Measurements from ENCODE around the gene TKT.

TKT gene

DNA sequence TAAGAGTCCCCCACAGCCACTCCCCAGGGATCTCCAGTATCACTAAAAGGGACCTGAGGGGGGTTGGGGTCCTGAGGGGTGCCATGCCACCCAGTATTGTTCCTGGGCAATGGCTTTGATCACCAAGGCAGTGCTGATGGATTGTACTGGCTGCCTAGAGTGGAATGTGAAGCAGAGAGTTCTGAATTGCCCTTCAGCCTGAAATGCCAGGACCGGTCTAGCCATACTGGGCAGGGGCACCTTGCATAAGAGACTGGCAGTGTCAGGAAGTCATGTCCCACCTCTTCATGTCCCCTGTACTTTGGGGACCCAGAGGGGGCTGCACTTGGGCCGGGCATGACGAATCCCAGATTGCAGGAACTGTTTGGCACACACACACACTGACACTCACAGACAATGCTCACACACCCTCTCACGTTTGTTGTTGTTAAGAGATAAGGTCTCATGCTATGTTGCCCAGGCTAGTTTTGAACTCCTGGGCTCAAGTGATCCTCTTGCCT lies 4.5 kb upstream of the TKT start:
- no peak overlapping the region for H3K4me3 ChIP-seq (replicated peaks; ENCODE audit: low read depth, low read length)
- TF ChIP-seq, protein P1, sequence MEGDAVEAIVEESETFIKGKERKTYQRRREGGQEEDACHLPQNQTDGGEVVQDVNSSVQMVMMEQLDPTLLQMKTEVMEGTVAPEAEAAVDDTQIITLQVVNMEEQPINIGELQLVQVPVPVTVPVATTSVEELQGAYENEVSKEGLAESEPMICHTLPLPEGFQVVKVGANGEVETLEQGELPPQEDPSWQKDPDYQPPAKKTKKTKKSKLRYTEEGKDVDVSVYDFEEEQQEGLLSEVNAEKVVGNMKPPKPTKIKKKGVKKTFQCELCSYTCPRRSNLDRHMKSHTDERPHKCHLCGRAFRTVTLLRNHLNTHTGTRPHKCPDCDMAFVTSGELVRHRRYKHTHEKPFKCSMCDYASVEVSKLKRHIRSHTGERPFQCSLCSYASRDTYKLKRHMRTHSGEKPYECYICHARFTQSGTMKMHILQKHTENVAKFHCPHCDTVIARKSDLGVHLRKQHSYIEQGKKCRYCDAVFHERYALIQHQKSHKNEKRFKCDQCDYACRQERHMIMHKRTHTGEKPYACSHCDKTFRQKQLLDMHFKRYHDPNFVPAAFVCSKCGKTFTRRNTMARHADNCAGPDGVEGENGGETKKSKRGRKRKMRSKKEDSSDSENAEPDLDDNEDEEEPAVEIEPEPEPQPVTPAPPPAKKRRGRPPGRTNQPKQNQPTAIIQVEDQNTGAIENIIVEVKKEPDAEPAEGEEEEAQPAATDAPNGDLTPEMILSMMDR (IDR thresholded peaks at IDR 0.05; ENCODE audit: low read depth, low read length, missing control alignments) = no peak
- no peak for DNase-seq (ENCODE audit: extremely low read depth, low read depth)

DNA sequence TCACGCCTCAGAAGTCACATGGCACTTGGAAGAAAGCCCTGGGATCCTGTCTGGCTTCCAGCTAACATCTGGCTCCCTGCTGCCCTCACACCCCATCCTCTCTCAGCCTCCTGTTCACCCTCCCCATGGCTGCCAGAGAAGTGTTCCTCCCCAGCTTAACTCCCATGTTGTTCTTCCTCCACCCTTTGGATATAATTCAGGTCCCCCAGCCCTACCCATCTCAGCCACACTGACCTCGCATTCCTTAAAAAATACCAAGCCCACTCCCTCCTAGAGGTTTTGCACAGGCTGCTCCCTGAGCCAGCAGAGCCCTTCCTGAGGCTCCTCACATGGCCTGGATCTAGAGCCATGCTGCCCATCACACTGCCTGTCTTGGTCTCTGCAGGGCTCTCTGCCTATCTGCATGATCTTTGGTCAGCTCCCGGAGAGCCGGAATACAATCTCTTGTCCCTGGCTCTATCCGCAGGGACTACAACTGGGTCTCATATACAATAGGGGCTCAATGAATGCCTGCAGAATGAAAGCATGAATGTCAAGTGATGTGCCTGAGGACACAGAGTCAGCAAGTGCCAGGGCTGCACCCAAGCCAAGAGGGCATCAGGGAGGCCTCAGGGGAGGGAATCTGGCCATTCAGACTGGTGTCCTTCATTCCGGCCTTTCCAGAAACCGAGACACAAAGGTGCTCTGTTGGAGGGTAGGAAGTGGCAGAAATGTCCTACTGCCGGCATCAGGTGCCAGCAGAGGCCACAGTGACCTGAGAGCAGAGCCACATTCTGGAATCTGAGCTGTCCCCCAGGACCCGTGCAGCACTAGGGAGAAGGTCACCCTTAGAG lies 3.8 kb upstream of the TKT start:
- TF ChIP-seq, protein P1 (IDR thresholded peaks at IDR 0.05; ENCODE audit: low read depth, low read length, missing control alignments) = no peak
- H3K4me3 ChIP-seq (replicated peaks; ENCODE audit: low read depth, low read length) = no peak overlapping the region
- peak; percentile 54 for DNase-seq (ENCODE audit: extremely low read depth, low read depth)

DNA sequence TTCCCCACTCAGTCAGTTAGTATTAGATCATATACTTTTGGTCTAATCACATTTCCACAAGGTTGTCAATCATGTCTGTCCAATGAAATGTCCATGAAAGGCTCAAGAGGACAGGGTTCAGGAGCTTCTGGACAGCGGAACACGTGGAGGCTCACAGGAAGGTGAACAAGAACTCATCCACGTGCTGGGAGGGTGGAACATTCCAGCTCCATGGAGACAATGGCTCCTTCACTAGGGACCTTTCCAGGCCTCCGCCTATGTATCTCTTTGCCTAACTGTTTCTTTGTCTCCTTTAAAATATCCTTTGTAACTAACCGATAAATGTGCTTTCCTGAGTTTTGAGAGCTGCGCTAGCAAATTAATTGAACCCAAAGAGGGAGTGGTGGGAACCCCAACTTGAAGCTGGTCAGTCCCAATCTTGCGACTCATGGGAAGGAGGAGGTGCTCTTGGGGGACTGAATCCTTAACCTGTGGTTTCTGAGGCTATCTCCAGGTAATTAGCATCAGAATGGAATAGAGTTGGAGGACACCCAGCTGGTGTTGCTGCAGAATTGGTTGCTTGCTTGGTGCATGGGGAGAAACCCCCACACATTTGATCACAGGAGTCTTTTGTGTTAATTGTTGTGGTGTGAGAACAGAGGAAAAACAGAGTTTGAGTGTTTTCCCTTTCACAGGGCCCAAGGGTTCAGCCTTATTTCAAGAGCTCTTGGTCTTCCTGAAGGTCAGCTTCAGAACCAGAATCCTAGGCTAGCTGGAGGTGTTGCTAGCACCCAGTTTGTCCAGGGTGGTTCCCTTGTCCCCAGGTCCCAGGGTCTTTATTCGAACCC lies 3.0 kb upstream of the TKT start:
- H3K4me3 ChIP-seq (replicated peaks; ENCODE audit: low read depth, low read length) = no peak overlapping the region
- TF ChIP-seq, protein P1 (IDR thresholded peaks at IDR 0.05; ENCODE audit: low read depth, low read length, missing control alignments) = no peak
- DNase-seq (ENCODE audit: extremely low read depth, low read depth) = no peak

DNA sequence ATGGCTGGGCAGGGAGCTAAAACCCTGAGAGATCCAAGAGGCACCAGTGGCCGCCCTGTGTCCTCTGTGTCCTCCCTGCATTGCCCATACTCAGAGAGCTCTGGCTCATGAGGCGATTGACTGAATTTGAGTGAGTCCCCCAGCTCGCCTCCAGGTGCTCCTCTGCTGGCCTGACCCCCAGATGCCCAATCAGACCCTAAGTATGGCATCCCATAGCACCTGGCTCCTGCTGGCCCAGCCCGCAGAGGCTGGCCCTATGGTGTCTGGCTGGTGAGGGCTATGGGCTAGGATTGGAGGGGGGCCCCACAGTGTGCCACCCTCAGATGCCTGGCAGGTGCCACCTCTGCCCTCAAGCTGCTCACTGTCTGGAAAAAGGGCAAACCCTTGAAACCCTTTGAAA lies 1.6 kb upstream of the TKT start:
- no peak for DNase-seq (ENCODE audit: extremely low read depth, low read depth)
- no peak overlapping the region for H3K4me3 ChIP-seq (replicated peaks; ENCODE audit: low read depth, low read length)
- TF ChIP-seq, protein P1 (IDR thresholded peaks at IDR 0.05; ENCODE audit: low read depth, low read length, missing control alignments) = no peak

DNA sequence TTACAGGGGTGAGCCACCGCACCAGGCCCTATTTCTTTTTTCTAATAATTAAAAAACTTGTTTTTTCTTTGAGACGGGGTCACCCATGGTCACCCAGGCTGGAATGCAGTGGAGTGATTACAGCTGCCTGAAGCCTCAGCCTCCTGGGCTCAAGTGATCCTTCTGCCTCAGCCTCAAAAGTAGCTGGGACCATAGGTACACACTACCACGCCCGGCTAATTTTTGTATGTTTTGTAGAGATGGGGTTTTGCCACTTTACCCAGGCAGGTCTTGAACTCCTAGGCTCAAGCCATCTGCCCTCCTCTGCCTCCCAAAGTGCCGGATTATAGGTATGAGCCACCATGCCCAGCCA lies 858 bp upstream of the TKT start:
- no peak overlapping the region for H3K4me3 ChIP-seq (replicated peaks; ENCODE audit: low read depth, low read length)
- TF ChIP-seq, protein P1 (IDR thresholded peaks at IDR 0.05; ENCODE audit: low read depth, low read length, missing control alignments) = no peak

DNA sequence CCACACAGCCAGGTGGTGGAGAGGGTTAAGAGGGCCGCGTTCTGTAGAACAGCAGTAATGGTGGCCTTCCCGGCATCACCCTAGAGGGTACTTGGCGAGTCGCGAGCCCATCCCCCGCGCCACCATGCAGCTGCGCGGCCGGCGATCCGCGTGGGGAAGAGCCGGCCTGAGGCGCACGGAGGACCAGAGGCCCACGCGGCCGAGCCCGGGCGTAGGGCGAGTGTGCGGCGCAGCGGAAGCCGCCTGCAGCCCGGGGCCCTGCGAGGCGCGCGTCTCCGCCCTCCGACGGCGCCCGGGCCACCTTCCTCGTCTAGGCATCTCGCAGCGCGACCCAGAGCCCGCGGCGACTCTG lies 423 bp downstream of the TKT start:
- H3K4me3 ChIP-seq (replicated peaks; ENCODE audit: low read depth, low read length) = peak overlapping the region; percentile 98
- TF ChIP-seq, protein P1 (IDR thresholded peaks at IDR 0.05; ENCODE audit: low read depth, low read length, missing control alignments) = no peak
- no peak for DNase-seq (ENCODE audit: extremely low read depth, low read depth)

More for the DNA sequence above, 858 bp upstream of the TKT start:
- no peak for DNase-seq (ENCODE audit: extremely low read depth, low read depth)

All from HFF-Myc (cell line).